ENCODE data around the gene SLC7A6. TPM values are rescaled to one million over a fixed set of nuclear protein-coding genes. Genes with fewer than 3 reads are reported as not detected.
A peak's percentile ranks its signal among the peaks of the same experiment; 100 is the strongest.

Gene SLC7A6
- total RNA-seq, 2 donors from 2014 or later, result 12.8 to 30.5 TPM

DNA sequence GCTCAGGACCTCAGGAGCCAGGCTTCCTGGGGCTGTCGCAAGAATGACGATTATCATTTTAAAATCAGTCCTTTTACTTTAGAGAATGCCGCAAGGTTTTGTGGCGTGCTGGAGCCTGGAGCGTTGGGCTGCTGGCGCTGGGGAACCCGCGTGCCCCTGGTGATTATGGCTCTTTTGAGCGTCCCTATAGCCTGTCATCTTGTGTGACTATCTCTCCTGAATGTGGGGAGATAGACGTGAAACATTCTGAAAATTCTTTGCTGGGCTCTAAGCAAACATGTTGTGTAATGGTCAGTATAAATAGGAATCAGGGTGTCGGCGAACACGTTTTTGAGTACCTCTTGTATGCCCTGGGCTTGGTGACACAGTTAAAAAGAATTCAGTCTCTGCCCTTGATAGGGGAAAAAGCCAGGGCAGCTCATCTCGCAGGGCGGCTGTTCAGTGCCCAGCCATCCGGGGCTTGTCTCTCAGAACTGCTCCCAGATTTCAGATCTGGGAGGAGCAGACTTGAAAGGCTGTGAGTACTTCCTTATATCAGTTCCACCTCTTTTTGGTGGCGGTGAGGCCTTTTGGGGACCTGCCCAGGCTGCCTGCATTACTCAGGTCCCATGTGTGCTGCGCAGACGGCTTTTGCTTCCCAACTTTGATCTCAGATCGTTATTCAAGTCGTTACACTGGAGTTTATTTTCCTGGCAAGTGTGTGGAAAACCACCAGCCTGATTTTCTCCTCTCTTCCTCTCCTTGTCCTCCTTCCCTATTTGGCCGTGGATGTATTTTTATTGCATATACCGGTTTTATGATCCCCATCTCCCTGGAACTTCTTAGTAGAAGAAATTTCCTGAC lies 973 bp downstream of the SLC7A6 start:
- TF ChIP-seq, protein P1, sequence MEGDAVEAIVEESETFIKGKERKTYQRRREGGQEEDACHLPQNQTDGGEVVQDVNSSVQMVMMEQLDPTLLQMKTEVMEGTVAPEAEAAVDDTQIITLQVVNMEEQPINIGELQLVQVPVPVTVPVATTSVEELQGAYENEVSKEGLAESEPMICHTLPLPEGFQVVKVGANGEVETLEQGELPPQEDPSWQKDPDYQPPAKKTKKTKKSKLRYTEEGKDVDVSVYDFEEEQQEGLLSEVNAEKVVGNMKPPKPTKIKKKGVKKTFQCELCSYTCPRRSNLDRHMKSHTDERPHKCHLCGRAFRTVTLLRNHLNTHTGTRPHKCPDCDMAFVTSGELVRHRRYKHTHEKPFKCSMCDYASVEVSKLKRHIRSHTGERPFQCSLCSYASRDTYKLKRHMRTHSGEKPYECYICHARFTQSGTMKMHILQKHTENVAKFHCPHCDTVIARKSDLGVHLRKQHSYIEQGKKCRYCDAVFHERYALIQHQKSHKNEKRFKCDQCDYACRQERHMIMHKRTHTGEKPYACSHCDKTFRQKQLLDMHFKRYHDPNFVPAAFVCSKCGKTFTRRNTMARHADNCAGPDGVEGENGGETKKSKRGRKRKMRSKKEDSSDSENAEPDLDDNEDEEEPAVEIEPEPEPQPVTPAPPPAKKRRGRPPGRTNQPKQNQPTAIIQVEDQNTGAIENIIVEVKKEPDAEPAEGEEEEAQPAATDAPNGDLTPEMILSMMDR (IDR thresholded peaks at IDR 0.05), result no peak
- peak; percentile 73 for TF ChIP-seq POLR2AphosphoS5 (IDR thresholded peaks at IDR 0.05)
- peak; percentile 15 for TF ChIP-seq POLR2A (IDR thresholded peaks at IDR 0.05)
- Histone ChIP-seq H3K4me1 (replicated peaks) (peaks cover 11% of the 10 kb centered on the region), H3K9me3 (no peaks in the 10 kb centered on the region), H3K36me3 (no peaks in the 10 kb centered on the region), H3K4me3 (peak overlapping the region; percentile 74 to 76), H3K27me3 (replicated peaks; ENCODE audit: insufficient read depth) (no peaks in the 10 kb centered on the region), H3K27ac (peak overlapping the region; percentile 92 to 95)
- WGBS, result under 1% methylated on average over 23 of the region's 23 CpGs
- intact Hi-C loops (cut with DNase I), result no loop called here
- DNase-seq (ENCODE audit: low spot score), result peak; percentile 71

DNA sequence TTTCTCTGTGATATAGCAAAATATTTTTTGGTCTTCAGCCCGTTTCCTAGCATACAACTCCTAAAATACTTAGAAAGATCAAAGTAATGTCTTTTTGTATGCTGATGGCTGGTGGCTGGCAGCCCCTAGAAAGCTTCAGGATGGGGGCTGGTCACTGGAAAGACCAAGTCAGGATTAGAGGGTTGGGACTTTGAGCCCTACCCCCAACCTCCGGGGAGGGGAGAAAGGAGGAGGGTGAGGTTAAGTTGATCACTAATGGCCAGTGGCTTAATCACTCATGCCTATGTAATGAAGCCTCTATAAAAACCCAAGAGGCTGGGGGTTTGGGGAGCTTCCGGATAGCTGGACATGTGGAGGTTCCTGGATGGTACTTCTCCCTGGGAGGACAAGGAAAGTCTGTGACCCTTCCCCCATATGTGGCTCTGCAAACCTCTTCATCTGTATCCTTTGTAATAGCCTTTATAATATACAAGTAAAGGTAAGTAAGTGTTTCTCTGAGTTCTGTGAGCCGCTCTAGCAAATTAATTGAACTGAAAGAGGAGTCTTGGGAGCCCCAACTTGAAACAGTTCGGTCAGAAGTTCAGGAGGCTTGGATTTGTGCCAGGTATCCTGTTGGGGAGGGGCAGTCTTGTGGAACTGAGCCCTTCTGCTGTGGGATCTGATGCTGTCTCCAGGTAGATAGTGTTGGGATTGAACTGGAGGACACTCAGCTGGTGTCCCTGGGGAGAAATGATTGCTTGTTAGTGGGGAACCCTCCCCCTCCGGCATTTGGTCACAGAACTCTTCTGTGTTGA lies 3.5 kb downstream of the SLC7A6 start:
- Histone ChIP-seq H3K4me3 (no peak overlapping the region), H3K4me1 (replicated peaks) (peaks cover 11% of the 10 kb centered on the region), H3K27me3 (replicated peaks; ENCODE audit: insufficient read depth) (no peaks in the 10 kb centered on the region), H3K27ac (no peak overlapping the region), H3K36me3 (no peaks in the 10 kb centered on the region), H3K9me3 (no peaks in the 10 kb centered on the region)
- TF ChIP-seq POLR2AphosphoS5 (IDR thresholded peaks at IDR 0.05) (no peak), POLR2A (IDR thresholded peaks at IDR 0.05) (no peak)
- TF ChIP-seq, protein P1 (IDR thresholded peaks at IDR 0.05), result no peak
- no peak for DNase-seq (ENCODE audit: low spot score)
- 57% methylated on average over 6 of the region's 6 CpGs for WGBS
- intact Hi-C loops (cut with DNase I), result no loop called here

DNA sequence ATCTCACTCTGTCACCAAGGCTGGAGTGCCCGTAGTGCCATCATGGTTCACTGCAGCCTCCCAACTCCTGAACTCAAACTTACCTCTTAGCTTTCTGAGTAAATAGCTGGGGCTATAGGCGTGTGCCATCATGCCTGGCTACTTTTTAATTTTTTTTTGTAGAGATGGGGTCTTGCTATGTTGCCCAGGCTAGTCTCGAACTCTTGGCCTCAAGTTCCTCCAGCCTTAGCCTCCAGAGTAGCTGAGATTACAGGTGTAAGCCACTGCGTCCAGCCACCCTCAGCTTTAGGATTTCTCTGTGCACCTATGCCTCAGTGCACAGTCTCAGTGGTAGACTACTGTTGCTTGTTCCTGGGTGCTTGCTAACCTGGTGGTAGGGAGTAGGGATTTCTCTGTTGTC lies 5.5 kb downstream of the SLC7A6 start:
- Histone ChIP-seq H3K36me3 (no peaks in the 10 kb centered on the region), H3K4me3 (no peak overlapping the region), H3K4me1 (replicated peaks) (peaks cover 9% of the 10 kb centered on the region), H3K27me3 (replicated peaks; ENCODE audit: insufficient read depth) (no peaks in the 10 kb centered on the region), H3K9me3 (no peaks in the 10 kb centered on the region), H3K27ac (no peak overlapping the region)
- WGBS, result 97% methylated on average over 4 of the region's 4 CpGs
- no peak for TF ChIP-seq POLR2A (IDR thresholded peaks at IDR 0.05)
- TF ChIP-seq, protein P1 (IDR thresholded peaks at IDR 0.05), result no peak
- intact Hi-C loops (cut with DNase I), result no loop called here
- no peak for DNase-seq (ENCODE audit: low spot score)

DNA sequence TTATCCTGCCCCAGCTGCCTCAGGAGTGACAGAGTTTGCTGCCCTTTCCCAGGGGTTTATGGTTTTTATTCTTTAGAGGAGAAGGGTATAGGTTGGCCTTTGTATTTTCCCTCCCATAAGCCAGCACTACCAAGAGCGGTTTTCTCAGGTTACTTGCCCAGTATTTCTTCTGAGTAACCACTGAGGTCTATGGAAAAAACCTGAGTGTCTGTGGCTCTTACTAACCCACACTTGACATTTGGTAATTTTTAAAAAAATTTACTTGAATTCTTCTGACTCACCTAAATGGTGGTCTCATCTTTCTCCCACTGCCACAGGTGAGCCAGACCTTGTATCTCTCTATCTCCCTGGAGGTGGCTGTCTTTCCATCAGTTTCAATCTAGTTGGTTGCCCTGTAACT lies 6.0 kb downstream of the SLC7A6 start:
- Histone ChIP-seq H3K27ac (no peak overlapping the region), H3K9me3 (no peaks in the 10 kb centered on the region), H3K27me3 (replicated peaks; ENCODE audit: insufficient read depth) (no peaks in the 10 kb centered on the region), H3K36me3 (no peaks in the 10 kb centered on the region), H3K4me3 (no peak overlapping the region), H3K4me1 (replicated peaks) (peaks cover 9% of the 10 kb centered on the region)
- intact Hi-C loops (cut with DNase I), result no loop called here
- DNase-seq (ENCODE audit: low spot score), result no peak
- TF ChIP-seq POLR2AphosphoS5 (IDR thresholded peaks at IDR 0.05), result no peak
- TF ChIP-seq POLR2A (IDR thresholded peaks at IDR 0.05), result no peak
- TF ChIP-seq, protein P1 (IDR thresholded peaks at IDR 0.05), result no peak
- WGBS, result 0% methylated on average over 1 of the region's 1 CpG

Measured in prostate gland (tissue), 2 donors.